GM18505 (cell line): ENCODE measurements around the gene AKAP6.

Experiments used
- ATAC-seq: cut with Tn5 transposase; IDR thresholded peaks from one replicate; pipeline ENCODE4 v1.9.1; 2021; ENCODE audit not compliant: unreplicated experiment
- POLR2A ChIP-seq: IDR thresholded peaks from 4 replicates; pipeline ENCODE4 v1.6.1; 2011; ENCODE audit warnings: borderline replicate concordance; ENCODE audit not compliant: insufficient read depth, insufficient read length; ENCODE audit errors: extremely low read depth

AKAP6 gene

DNA sequence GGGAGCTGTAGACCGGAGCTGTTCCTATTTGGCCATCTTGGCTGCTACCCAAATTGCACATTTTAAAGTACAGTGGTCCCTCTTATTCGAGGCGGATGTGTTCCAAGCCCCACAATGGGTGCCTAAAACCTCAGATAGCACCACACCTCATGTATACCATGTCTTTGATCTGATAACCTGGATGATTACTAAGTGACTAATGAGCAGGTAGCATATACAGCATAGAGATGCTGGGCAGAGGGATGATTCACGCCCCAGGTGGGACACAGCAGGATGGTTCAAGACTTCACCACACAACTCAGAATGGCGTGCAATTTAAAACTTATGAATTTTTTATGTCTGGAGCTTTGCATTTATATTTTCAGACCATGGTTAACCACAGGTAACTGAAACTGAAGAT is 255.0 kb downstream of the AKAP6 start:
- no peak for TF ChIP-seq POLR2A
- ATAC-seq, result no peak

DNA sequence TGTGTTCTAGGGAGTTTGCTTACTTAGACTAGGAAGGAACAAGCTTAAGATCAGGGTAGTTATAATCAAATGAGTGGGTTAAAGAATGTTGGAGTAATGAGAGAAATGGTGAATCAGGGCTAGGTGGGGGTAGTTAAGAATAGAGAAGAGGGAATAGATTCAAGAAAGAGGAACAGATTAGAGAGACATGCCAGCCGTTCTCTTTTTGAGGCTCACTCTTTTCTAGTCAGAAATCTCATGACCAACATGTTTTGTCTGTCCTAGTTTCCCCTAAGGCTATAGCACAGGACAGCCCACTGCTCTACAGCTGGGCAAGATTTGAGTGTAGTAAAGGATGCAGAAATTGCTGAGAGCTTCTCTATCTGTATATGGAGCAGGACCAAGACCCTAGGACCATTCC is 258.4 kb downstream of the AKAP6 start:
- ATAC-seq, result no peak
- TF ChIP-seq POLR2A, result no peak

DNA sequence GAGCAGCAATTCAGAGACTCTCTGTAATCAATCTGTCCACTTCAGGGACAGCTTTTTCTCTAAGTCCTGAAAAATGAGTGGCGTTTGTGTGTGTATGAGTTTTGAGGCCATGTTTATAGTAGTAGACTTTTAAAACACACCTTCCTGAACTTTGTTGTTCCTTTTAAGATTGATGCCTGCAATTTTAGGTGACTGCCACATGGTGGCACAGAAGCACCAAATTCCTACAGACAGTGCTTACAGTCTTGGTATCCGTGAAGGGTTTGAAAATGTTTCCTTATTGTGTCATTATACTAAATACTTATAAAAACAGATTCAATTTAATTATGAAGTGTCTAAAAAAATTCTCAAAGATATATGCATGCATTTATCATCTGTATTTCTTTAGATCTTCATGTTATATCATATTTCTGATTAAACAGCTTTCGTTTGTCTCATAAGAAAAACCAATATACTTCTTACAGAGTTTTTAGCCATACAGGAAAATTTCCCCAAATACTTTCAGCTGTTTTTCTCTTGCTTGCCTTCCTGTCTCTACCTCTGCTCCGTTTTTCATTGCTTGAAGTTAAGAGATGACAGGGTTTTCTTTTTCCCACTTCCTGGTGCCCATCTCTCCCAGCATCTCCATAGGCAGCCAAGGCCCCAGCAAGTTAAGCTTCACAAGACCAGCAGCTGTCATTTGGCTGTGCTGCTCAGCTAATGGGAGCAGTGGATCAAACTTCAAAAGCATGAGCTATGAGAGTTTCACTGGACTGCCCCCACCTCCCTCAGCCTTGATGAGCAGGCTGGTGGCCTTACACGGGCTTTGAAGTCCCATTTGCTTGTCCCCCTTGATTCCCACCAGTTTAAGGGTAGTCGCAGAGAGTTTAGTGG is 259.6 kb downstream of the AKAP6 start:
- TF ChIP-seq POLR2A, result no peak
- no peak for ATAC-seq

DNA sequence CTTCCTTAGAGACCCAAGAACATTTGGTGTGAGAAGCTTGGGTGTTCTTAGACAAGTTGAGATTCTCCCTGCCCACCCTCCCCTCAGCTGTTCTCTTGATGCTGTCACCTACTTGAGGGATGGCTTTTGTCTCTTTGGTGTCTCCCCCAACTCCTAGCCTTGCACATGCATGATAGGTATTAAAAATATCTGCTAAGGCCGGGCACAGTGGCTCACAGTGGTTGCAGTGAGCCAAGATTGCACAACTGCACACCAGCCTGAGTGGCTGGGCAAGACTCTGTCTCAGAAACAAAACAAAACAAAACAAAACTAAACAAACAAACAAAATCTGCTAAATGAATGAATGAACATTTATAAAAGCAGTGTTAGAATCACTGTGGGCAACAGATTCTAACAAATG is 261.1 kb downstream of the AKAP6 start:
- ATAC-seq, result no peak

DNA sequence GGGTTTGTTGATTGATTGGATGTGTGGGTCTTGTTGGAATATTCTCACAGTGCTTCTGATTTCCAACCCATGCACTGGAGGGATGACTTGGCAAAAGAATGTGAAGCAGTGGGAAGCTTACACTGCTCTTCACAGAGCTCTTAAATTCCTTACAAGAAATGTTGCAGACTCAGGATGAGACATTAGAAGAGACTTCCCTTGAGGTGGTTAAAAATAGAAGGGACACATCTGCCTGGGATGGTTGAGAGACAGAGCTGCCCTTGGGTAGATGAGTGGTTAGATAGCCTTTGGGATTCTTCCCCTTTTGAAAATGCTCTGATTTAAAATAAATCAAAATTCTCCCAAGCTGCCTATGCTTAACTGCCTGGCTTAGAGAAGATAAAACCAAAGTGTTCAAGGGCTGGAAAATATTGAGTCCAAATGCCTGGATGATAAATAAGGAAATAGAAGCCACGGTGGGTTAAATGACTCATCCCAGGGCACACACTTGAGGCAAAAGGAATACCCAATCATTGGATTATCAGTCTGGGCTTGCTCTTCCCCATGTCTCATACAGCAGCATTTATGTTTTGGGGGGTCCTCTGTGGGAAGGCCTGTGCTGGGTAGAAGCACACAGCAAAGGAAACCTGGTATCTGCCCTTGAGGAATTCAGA is 264.3 kb downstream of the AKAP6 start:
- no peak for TF ChIP-seq POLR2A
- ATAC-seq, result no peak

More for the DNA sequence above, 261.1 kb downstream of the AKAP6 start:
- no peak for TF ChIP-seq POLR2A

DNA sequence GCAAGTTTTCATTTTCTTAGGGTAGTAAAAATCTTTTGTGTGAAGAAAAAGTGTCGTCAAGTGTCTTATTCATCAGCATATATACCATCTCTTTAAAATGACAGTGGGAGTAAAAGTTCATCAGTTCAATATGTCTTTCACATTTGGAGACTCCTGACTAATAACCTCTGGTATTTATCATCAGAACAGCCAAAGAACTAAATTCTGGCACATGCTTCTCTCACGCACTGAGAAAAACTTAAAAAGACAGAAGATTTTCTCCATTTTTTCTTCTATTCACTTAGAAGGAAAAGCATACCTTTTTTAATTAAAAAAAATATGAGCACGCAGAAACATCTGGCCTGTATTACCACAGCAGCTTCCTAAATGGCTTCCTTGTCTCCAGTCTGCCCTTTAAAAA is 265.7 kb downstream of the AKAP6 start:
- TF ChIP-seq POLR2A, result no peak
- ATAC-seq, result no peak

DNA sequence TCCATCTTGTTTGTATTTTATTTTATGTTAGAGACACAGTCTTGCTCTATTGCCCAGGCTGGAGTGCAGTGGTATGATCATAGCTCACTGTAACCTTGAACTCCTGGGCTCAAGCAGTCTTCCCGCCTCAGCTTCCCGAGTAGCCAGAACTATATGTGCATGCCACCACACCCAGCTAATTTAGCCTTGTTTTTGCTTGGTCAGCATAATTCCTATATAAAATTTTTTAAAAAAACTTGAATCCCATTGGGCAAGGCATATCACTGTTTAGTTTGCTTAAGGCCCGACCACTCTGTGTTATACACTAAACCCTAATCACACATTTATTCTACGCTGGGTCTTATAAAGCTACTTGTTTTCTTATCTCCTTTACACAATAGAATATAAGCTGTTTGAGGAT is 266.4 kb downstream of the AKAP6 start:
- ATAC-seq, result no peak
- TF ChIP-seq POLR2A, result no peak

DNA sequence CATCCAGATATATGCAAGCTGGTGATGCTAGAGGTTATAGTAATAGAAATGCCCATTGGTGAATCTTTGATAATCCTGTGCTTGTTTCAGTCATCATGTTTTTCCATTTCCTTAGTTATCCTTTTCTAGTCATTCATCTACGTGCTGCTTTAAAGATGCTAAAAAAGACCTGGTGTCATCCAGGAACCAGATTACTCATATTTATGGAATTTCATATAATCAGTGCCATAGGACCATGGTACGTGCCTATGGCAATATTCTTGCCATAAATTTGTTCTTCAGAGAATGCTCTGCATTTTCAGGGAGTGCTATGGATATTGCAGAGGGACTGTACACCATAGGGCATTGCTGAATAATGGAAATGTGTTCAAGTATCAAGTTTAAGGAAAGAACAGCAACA is 267.3 kb downstream of the AKAP6 start:
- no peak for TF ChIP-seq POLR2A
- ATAC-seq, result no peak

DNA sequence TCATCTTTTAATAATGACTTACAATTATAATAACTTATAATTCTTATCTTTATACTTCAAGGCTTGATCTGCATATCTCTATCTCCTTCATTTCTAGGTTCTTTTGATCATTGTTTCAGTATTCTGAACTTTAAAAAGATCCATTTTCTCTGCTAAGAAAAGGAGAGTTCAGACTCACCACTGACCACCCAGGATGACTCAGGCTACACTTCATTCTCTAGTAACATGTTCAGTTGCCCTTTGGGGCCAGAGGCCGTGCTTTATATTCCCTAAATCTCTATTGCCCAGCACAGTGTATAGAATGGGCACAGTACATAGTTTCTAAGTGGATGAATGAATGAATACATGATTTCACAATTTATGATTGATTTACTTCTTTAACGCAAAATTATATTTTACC is 268.7 kb downstream of the AKAP6 start:
- no peak for TF ChIP-seq POLR2A
- no peak for ATAC-seq

DNA sequence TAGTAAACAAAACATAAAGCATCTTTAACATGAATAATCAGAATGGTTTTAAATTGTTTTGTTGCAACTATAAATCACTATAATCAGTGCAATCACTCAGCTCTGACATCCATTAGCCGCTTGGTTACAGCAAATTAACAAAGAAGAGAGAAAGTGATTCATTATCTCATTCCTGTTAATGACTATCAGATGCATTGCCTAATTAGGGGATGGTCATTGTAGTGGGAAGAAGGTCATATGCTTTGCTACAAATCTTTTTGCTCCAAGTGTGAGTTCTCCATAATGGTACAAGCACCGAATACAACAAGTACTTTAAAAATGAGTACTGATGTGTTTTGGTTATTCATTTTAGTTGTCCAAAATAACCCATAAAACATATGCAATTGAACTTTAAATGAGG is 272.0 kb downstream of the AKAP6 start:
- no peak for TF ChIP-seq POLR2A
- ATAC-seq, result no peak

DNA sequence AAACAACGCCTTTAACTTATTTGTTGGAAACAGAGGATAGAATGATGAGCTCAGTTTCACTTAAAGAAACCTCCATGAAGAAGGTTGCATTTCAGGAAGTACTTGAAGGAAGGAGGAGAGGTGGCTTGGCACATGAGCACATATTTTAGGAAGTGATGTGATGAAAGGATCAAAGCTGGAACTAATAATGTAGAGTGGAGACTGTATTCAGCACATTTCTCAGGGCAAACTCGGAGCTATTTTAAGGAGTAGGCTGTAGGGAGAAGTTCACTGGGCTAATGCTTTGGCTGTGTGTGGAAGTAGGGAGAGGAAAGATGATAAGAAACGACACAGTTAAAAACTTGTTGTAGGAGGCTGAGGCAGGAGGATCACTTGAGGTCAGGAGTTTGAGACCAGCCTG is 272.8 kb downstream of the AKAP6 start:
- ATAC-seq, result no peak
- no peak for TF ChIP-seq POLR2A

DNA sequence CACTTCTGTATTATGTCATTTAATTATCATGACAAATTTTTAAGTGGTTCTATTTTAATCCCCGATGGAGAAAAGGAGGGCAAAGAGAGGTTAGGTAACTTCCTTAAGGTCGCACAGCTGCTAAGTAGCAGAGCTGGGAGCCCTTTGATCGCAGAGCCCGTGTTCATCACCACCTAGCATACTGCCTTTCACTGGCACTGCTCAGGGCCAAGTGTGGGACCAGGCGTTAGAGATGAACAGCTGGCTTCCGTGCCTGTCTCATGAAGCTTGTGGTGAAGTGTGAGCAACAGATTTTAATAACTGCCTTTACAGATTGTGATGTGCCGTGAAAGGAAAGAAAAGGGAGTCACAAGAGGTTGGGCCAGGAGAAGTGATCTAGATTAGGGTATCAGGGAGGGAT is 273.6 kb downstream of the AKAP6 start:
- TF ChIP-seq POLR2A, result no peak
- no peak for ATAC-seq

DNA sequence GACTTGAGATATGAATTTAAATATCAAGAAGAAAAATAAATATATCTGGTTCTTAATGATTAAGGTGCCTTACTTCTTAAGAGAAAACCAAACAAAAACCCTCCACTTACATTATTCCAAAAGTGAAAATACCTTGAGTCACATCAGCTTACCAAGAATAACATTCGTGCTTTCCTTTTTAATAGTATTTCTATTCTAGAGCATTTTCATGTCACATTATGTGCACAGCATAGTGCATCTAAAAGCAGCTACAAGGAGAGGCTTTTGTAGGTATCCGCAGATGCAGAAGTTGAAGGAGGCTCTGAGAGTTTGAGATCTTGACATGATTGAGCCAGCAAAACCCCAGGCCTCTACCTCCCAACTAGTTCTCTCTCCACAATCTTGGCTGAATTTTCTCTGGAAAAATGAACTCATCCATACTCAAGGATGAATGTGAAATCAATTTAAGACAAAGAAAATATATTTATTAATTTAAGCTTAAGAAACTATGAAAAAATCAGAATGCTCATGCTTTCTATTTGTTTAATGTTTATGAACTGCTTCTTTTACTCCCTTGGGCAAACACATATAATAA is 275.0 kb downstream of the AKAP6 start:
- no peak for TF ChIP-seq POLR2A
- ATAC-seq, result no peak

DNA sequence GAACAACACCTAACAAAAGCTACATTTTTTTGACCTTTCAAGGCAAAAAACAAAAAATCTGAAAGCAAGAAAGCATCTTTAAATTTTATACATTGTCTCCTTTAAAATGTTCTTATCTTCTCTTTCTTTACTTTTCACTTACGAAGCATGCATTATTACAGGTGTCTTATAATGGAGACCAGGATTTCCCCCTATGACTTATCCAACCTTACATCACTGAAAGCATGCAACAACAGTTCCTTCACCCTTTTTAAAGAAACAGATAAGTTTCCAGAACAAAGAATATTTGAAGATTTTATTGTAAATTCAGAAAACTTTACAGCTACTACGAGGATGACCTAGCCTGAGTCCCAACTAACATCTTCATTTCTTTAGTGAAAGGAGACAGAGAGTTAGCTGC is 277.2 kb downstream of the AKAP6 start:
- no peak for TF ChIP-seq POLR2A
- ATAC-seq, result no peak
